ENCODE data around the gene CHST11.

GRCh38 chr12:104767261-104767660 is 310.5 kb downstream of the CHST11 start:
- TF ChIP-seq POLR2AphosphoS5 (IDR thresholded peaks at IDR 0.05; ENCODE audit: borderline replicate concordance, low read depth, low read length) (no peak), EZH2 (IDR thresholded peaks at IDR 0.05) (no peak)
